ENCODE data around the gene LLGL2. TPM values are rescaled to one million over a fixed set of nuclear protein-coding genes. Genes with fewer than 3 reads are reported as not detected.

LLGL2 gene
- total RNA-seq, 1 donor from 2014 or later = 2.0 TPM

DNA sequence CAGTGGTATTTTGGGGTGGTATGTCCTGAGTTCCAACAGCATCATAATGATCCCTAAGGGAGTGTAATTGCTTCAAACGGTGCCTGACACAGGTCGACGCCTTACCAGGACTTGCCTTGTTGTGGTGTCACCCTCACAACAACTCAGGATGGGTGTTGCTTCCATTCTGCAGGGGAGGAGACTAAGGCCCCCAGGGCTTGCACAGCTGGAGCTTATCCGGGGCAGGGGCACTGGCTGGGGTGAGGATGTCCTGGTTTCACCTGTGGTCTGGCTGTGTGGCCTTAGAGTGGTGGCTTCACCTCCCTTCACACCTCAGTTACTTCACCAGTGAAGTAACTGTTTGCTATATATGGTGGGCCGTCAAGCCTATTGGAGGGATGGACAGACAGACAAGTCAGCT, 23.3 kb downstream of the LLGL2 start:
- no peaks in the 10 kb centered on the region for H3K36me3 ChIP-seq
- peaks cover 7% of the 10 kb centered on the region for H3K4me1 ChIP-seq
- H3K4me3 ChIP-seq = no peak overlapping the region
- TF ChIP-seq, protein P1, sequence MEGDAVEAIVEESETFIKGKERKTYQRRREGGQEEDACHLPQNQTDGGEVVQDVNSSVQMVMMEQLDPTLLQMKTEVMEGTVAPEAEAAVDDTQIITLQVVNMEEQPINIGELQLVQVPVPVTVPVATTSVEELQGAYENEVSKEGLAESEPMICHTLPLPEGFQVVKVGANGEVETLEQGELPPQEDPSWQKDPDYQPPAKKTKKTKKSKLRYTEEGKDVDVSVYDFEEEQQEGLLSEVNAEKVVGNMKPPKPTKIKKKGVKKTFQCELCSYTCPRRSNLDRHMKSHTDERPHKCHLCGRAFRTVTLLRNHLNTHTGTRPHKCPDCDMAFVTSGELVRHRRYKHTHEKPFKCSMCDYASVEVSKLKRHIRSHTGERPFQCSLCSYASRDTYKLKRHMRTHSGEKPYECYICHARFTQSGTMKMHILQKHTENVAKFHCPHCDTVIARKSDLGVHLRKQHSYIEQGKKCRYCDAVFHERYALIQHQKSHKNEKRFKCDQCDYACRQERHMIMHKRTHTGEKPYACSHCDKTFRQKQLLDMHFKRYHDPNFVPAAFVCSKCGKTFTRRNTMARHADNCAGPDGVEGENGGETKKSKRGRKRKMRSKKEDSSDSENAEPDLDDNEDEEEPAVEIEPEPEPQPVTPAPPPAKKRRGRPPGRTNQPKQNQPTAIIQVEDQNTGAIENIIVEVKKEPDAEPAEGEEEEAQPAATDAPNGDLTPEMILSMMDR (IDR thresholded peaks at IDR 0.05; ENCODE audit: borderline replicate concordance) = no peak
- no peaks in the 10 kb centered on the region for H3K9me3 ChIP-seq (replicated peaks)
- intact Hi-C loops (cut with micrococcal nuclease) = no loop called here
- H3K27me3 ChIP-seq (ENCODE audit: low read depth) = no peaks in the 10 kb centered on the region
- no peak overlapping the region for H3K27ac ChIP-seq (replicated peaks)
- DNase-seq = no peak

DNA sequence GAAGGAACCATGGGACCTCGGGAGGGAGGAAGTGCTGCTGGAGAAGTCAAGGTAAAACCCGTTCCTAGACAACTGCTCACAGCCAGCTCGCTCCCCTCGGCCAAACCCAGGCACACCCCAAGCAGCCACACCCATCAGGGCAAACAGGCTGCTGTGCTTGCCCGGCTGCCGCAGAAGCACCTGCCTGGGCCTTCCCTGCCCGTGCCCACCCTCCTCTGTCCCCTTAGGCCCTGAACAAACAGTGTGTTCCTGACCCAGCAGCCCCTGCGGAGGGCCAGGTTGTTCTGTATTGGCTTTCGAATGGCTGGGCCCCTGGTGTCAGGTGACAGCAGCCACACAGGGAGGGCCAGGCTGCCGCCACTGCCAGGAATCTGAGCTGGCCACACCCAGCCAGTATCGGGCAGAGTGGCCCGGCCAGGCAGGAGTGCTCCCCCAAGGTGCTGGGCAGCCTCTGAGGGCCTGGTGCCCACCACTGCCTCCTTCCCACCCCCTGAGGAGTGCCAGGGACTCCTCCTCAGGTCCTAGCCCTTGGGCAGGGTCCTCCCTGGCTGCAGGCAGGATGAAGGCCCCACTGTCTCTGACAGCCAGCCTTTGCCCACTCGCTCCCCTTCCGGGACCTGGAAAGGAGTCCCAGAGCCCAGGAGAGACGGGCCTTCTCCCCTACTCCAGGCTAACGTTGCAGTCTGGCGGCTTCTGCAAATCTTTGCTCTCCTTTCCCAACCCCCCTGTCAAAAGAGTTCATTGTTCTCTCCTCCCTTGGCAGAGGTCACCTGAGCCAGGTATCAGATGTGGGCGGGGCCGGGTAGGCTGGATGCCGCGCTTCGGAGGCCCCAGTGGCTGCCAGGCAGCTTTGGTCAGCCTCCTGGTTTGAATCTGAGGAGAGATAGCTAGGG, 24.0 kb downstream of the LLGL2 start:
- H3K27ac ChIP-seq (replicated peaks) = no peak overlapping the region
- no peak for DNase-seq

DNA sequence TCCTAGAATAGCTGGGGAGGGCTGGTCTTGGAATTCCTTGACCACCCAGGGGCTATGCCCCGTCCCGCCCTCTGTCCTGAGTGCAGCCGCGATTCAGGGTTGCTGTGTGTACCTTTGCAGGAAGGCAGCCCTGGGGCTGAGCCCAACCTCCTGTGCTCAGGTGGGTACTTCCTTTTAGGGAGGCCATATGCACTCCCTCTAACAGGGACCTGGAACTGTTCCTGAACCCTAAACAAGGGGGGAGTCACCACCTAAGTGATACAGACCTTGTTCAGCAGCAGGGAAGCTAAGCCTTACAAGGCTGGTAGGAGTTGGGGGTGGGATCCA, 24.6 kb downstream of the LLGL2 start:
- H3K4me1 ChIP-seq = peaks cover 7% of the 10 kb centered on the region
- H3K27me3 ChIP-seq (ENCODE audit: low read depth) = no peaks in the 10 kb centered on the region
- no peaks in the 10 kb centered on the region for H3K36me3 ChIP-seq
- intact Hi-C loops (cut with micrococcal nuclease) = no loop called here
- no peak for DNase-seq
- H3K9me3 ChIP-seq (replicated peaks) = no peaks in the 10 kb centered on the region
- H3K27ac ChIP-seq (replicated peaks) = no peak overlapping the region
- no peak overlapping the region for H3K4me3 ChIP-seq
- TF ChIP-seq, protein P1 (IDR thresholded peaks at IDR 0.05; ENCODE audit: borderline replicate concordance) = no peak

More for the DNA sequence above, 24.0 kb downstream of the LLGL2 start:
- Histone ChIP-seq H3K4me3 (no peak overlapping the region), H3K9me3 (replicated peaks) (no peaks in the 10 kb centered on the region), H3K4me1 (peaks cover 7% of the 10 kb centered on the region), H3K36me3 (no peaks in the 10 kb centered on the region), H3K27me3 (ENCODE audit: low read depth) (no peaks in the 10 kb centered on the region)
- intact Hi-C loops (cut with micrococcal nuclease) = no loop called here
- TF ChIP-seq, protein P1 (IDR thresholded peaks at IDR 0.05; ENCODE audit: borderline replicate concordance) = no peak

DNA sequence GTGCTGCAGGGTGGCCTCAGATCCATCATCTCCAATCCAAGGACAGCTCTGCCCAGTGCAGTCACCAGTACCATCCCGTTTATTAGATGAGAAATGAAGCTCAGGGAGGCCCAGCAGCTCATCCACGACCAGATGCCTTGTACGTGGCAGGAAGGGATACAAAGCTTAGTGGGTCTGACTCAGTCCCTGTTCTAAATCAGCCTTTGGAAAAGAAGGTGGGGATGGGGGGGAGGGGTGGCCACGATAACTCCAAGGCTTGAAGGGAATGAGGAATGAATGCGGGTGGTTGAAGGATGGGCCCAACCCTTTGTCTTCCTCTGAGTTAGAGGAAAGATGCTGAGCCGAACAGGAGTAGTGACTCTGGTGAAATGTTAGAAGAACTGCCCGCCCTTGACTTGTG, 25.8 kb downstream of the LLGL2 start:
- Histone ChIP-seq H3K9me3 (replicated peaks) (no peaks in the 10 kb centered on the region), H3K27ac (replicated peaks) (no peak overlapping the region), H3K4me1 (peaks cover 7% of the 10 kb centered on the region), H3K36me3 (no peaks in the 10 kb centered on the region), H3K27me3 (ENCODE audit: low read depth) (no peaks in the 10 kb centered on the region), H3K4me3 (no peak overlapping the region)
- intact Hi-C loops (cut with micrococcal nuclease) = no loop called here
- no peak for DNase-seq
- TF ChIP-seq, protein P1 (IDR thresholded peaks at IDR 0.05; ENCODE audit: borderline replicate concordance) = no peak

DNA sequence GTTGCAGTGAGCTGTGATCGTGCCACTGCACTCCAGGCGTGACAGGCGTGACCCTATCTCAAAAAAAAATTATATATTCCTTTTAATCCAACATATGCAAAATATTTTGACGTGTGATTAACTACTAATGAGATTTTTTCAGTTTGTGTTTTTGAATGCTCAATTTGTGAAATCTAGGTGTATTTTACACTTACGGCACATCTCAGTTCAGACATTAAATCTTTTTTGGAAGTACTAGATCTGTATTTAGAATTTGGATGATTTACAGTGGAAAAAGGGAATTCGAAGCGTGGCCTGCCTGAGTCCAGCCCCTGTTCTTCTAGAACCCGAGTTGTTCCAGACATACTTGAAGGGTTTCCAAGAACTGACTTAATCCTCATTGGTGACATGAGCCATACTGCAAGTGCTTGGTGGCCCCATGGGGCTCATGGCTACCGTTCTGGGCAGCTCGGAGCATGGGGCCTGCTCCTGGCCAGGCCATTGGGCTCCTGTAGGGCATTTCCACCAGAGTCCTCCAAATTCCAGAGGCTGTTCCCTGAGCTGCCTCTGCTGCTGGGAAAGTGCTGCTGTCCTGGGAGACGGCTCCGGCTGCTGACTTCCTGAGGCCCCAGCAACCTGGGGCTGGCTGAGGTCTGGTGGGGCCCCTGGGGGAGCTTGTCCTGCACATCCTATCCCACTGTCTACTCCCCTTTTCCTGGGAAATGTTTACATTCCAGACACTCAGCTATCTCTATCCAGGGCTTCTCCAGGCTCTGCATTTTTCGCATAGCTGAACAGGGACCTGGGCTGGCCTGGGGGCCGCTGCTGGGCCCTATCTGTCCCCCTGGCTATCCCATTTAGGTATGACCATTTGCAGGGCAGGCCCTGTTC, 27.2 kb downstream of the LLGL2 start:
- Histone ChIP-seq H3K4me1 (peaks cover 7% of the 10 kb centered on the region), H3K9me3 (replicated peaks) (no peaks in the 10 kb centered on the region), H3K36me3 (no peaks in the 10 kb centered on the region), H3K27me3 (ENCODE audit: low read depth) (no peaks in the 10 kb centered on the region), H3K27ac (replicated peaks) (no peak overlapping the region), H3K4me3 (no peak overlapping the region)
- TF ChIP-seq, protein P1 (IDR thresholded peaks at IDR 0.05; ENCODE audit: borderline replicate concordance) = no peak
- no peak for DNase-seq
- intact Hi-C loops (cut with micrococcal nuclease) = no loop called here

Measured in left ventricle myocardium inferior (tissue), 1 donor.